GM21786 (cell line): ENCODE data around the gene FBXO36.
"Not testable (repeated sequence)": the region's sequence is repeated elsewhere in the genome, so short reads cannot be mapped to it uniquely, and the experiment has no call there.

Experiments
- ATAC-seq: cut with Tn5 transposase; IDR thresholded peaks from one replicate; pipeline ENCODE4 v1.9.1; 2021; ENCODE audit not compliant: unreplicated experiment

The FBXO36 gene

GRCh38 chr2:229910147-229910831 is 12.0 kb upstream of the FBXO36 start:
- peak; percentile 17 for ATAC-seq

GRCh38 chr2:229910832-229911412 is 11.4 kb upstream of the FBXO36 start:
- peak; percentile 68 for ATAC-seq

GRCh38 chr2:229914171-229914570 is 8.1 kb upstream of the FBXO36 start:
- no peak for ATAC-seq

GRCh38 chr2:229917793-229918192 is 4.5 kb upstream of the FBXO36 start:
- ATAC-seq: no peak

GRCh38 chr2:229920011-229920641 is 2.2 kb upstream of the FBXO36 start:
- ATAC-seq: no peak

- peak; percentile 12 for ATAC-seq
Observed at GRCh38 chr2:229921101-229921891, 1.0 kb upstream of the FBXO36 start.

- ATAC-seq: peak; percentile 69
Observed at GRCh38 chr2:229921892-229922448, 333 bp upstream of the FBXO36 start, which contains the start of gene TRIP12. TSS of gene TRIP12 (minus strand) at chr2:229922009. CDS start at chr2:229880079, 41,930 bp downstream.

GRCh38 chr2:229924541-229924940 is 2.2 kb downstream of the FBXO36 start:
- ATAC-seq: not testable (repeated sequence)

GRCh38 chr2:229925201-229925600 is 2.9 kb downstream of the FBXO36 start:
- ATAC-seq: no peak

GRCh38 chr2:229927817-229928321 is 5.6 kb downstream of the FBXO36 start:
- no peak for ATAC-seq

GRCh38 chr2:229930656-229931055 is 8.4 kb downstream of the FBXO36 start:
- ATAC-seq: no peak

- ATAC-seq: no peak
Observed at GRCh38 chr2:229931241-229931640, 8.9 kb downstream of the FBXO36 start.

- ATAC-seq: no peak
Observed at GRCh38 chr2:229937537-229937936, 15.2 kb downstream of the FBXO36 start.

GRCh38 chr2:229942671-229943070 is 20.4 kb downstream of the FBXO36 start:
- no peak for ATAC-seq

- ATAC-seq: no peak
Observed at GRCh38 chr2:229943171-229943570, 20.9 kb downstream of the FBXO36 start.

GRCh38 chr2:229943770-229944449 is 21.6 kb downstream of the FBXO36 start:
- ATAC-seq: no peak

GRCh38 chr2:229945975-229946374 is 23.7 kb downstream of the FBXO36 start:
- no peak for ATAC-seq

- peak; percentile 64 for ATAC-seq
Observed at GRCh38 chr2:229947544-229947943, 25.2 kb downstream of the FBXO36 start.

GRCh38 chr2:229952256-229952835 is 30.0 kb downstream of the FBXO36 start:
- ATAC-seq: no peak

- ATAC-seq: no peak
Observed at GRCh38 chr2:229955663-229956062, 33.4 kb downstream of the FBXO36 start.
